GM18870 (cell line): ENCODE results near the gene ATF7.
A peak's percentile ranks its signal among the peaks of the same experiment; 100 is the strongest.
"Not testable (repeated sequence)": the region's sequence is repeated elsewhere in the genome, so short reads cannot be mapped to it uniquely, and the experiment has no call there.

Experiments
- ATAC-seq: cut with Tn5 transposase; IDR thresholded peaks from one replicate; pipeline ENCODE4 v1.9.1; 2021; ENCODE audit warnings: moderate library complexity; ENCODE audit not compliant: unreplicated experiment

ATF7 gene

GRCh38 chr12:53598971-53599370 lies 27.2 kb downstream of the ATF7 start:
- ATAC-seq: not testable (repeated sequence)

GRCh38 chr12:53596920-53597363 lies 29.2 kb downstream of the ATF7 start:
- no peak for ATAC-seq

- ATAC-seq: no peak
Observed at GRCh38 chr12:53594897-53595615, 31.1 kb downstream of the ATF7 start.

- ATAC-seq: no peak
Observed at GRCh38 chr12:53593707-53594106, 32.5 kb downstream of the ATF7 start.

- ATAC-seq: no peak
Observed at GRCh38 chr12:53593031-53593430, 33.2 kb downstream of the ATF7 start.

GRCh38 chr12:53592426-53592825 lies 33.8 kb downstream of the ATF7 start:
- ATAC-seq: no peak

- ATAC-seq: no peak
Observed at GRCh38 chr12:53591301-53592206, 34.6 kb downstream of the ATF7 start.

GRCh38 chr12:53590652-53591051 lies 35.5 kb downstream of the ATF7 start:
- ATAC-seq: no peak

- no peak for ATAC-seq
Observed at GRCh38 chr12:53589915-53590314, 36.3 kb downstream of the ATF7 start.

- no peak for ATAC-seq
Observed at GRCh38 chr12:53589423-53589822, 36.8 kb downstream of the ATF7 start.

GRCh38 chr12:53588123-53588522 lies 38.1 kb downstream of the ATF7 start:
- ATAC-seq: no peak

GRCh38 chr12:53586745-53587144 lies 39.4 kb downstream of the ATF7 start:
- no peak for ATAC-seq

- no peak for ATAC-seq
Observed at GRCh38 chr12:53585448-53586125, 40.6 kb downstream of the ATF7 start.

- ATAC-seq: no peak
Observed at GRCh38 chr12:53579545-53579955, 46.6 kb downstream of the ATF7 start.

- no peak for ATAC-seq
Observed at GRCh38 chr12:53578783-53579182, 47.4 kb downstream of the ATF7 start.

- ATAC-seq: peak; percentile 75
Observed at GRCh38 chr12:53577941-53578352, 48.2 kb downstream of the ATF7 start.

GRCh38 chr12:53575502-53576249 lies 50.5 kb downstream of the ATF7 start:
- ATAC-seq: no peak

GRCh38 chr12:53572134-53572758 lies 53.9 kb downstream of the ATF7 start:
- no peak for ATAC-seq

GRCh38 chr12:53571295-53571694 lies 54.9 kb downstream of the ATF7 start:
- ATAC-seq: no peak
